K562 (cell line): Measurements from ENCODE around the gene RIIAD1. TPM values are rescaled to one million over a fixed set of nuclear protein-coding genes. Genes with fewer than 3 reads are reported as not detected.

ENCODE experiments used
- ATAC-seq: fragments of 200-7000 bp; cut with Tn5 transposase; 3 replicates; pipeline ENCODE4 v1.9.1; 2020; ENCODE audit warnings: moderate library complexity
- BruUV-seq: library from RNA; stranded (reverse); fragments of 400-500 nt; replicated peaks from 2 replicates; lab custom pipeline; 2021; lab: Mats Ljungman, UMichigan
- CTCF ChIA-PET: fragments of 300-600 bp; formaldehyde crosslinking; extraction: SDS; loops from one replicate; lab custom pipeline; 2021; ENCODE audit warnings: low intra/inter-chr PET ratio; lab: Yijun Ruan, JAX
- POLR2A ChIA-PET: fragments of 300-600, 350-650 bp; sonication (Branson Sonifier 250); formaldehyde crosslinking; extraction: SDS; loops from one replicate; lab custom pipeline; 2021; ENCODE audit warnings: antibody characterized with exemption, inconsistent platforms; lab: Yijun Ruan, JAX
- DNase-seq, 4 experiments: peaks; one replicate each; pipeline versions ENCODE4 v3.0.0 to v3.0.0-alpha.2; 2011 to 2018; ENCODE audit warnings: low spot score in 3 of 4, mixed read lengths in 3 of 4; ENCODE audit errors: extremely low read depth in 1 of 4
- FAIRE-seq: peaks from 2 replicates; lab custom pipeline; 2011; peaks lifted over from hg19 to GRCh38; lab: Jason Lieb, UNC
- H2AFZ ChIP-seq: 2 replicates; pipeline ENCODE4 v1.6.0; 2011; ENCODE audit warnings: low read depth, low read length, control low read depth, inconsistent platforms
- H3K27ac ChIP-seq: fragments of 200-600 bp; 3 replicates; pipeline ENCODE4 v1.8.0; 2011; ENCODE audit warnings: low read depth, mild to moderate bottlenecking, control low read depth, inconsistent platforms, low read length, moderate library complexity, mixed read lengths; ENCODE audit errors: extremely low read depth
- H3K27me3 ChIP-seq, 2 experiments: fragments of 300-600 bp in 1 of 2; 2 replicates in 1 of 2; 3 replicates in 1 of 2; pipeline versions ENCODE4 v1.6.0 to v1.8.0; 2011; ENCODE audit warnings: inconsistent platforms in 2 of 2, low read length in 2 of 2, mild to moderate bottlenecking in 1 of 2, mixed read lengths in 1 of 2, moderate library complexity in 1 of 2; ENCODE audit not compliant: control insufficient read depth in 2 of 2, insufficient read depth in 2 of 2
- H3K36me3 ChIP-seq: fragments of 300-600 bp; 3 replicates; pipeline ENCODE4 v1.8.0; 2011; ENCODE audit warnings: mild to moderate bottlenecking, low read length, inconsistent platforms; ENCODE audit not compliant: control insufficient read depth, insufficient read depth
- H3K4me1 ChIP-seq, 2 experiments: fragments of 200-600 bp in 1 of 2; replicated peaks in 1 of 2; 2 replicates in 1 of 2; 3 replicates in 1 of 2; pipeline versions ENCODE4 v1.5.1 to v1.8.0; 2011; ENCODE audit warnings: inconsistent platforms in 2 of 2, low read length in 2 of 2, mild to moderate bottlenecking in 1 of 2, mixed read lengths in 1 of 2, moderate library complexity in 1 of 2; ENCODE audit not compliant: control insufficient read depth in 2 of 2, insufficient read depth in 2 of 2
- H3K4me2 ChIP-seq: 2 replicates; pipeline ENCODE4 v1.6.1; 2011; ENCODE audit warnings: low read length, control low read depth, inconsistent platforms, mixed read lengths; ENCODE audit not compliant: insufficient read depth
- H3K4me3 ChIP-seq: fragments of 200-600 bp; sonication (generic), shearing (Covaris generic); 2 replicates; pipeline ENCODE4 v1.5.1; 2016; ENCODE audit warnings: control low read depth, inconsistent platforms
- H3K79me2 ChIP-seq: fragments of 200-600 bp; 3 replicates; pipeline ENCODE4 v1.8.0; 2011; ENCODE audit warnings: low read length, inconsistent platforms; ENCODE audit not compliant: control insufficient read depth, insufficient read depth
- H3K9ac ChIP-seq, 2 experiments: 2 replicates each; pipeline versions ENCODE4 v1.6.0 to v1.6.1; 2011; ENCODE audit warnings: low read depth in 2 of 2, low read length in 2 of 2, control low read depth in 1 of 2, inconsistent platforms in 1 of 2, mild to moderate bottlenecking in 1 of 2, mixed read lengths in 1 of 2; ENCODE audit not compliant: insufficient read depth in 1 of 2
- H3K9me1 ChIP-seq: one replicate; pipeline ENCODE4 v1.6.0; 2011; ENCODE audit warnings: inconsistent platforms, mild to moderate bottlenecking, low read length, moderate library complexity; ENCODE audit not compliant: control insufficient read depth, insufficient read depth
- H3K9me3 ChIP-seq: replicated peaks from 2 replicates; pipeline ENCODE4 v1.5.1; 2011; ENCODE audit warnings: low read depth, low read length, inconsistent platforms; ENCODE audit not compliant: control insufficient read depth, insufficient read depth
- H4K20me1 ChIP-seq: replicated peaks from 2 replicates; pipeline ENCODE4 v1.6.1; 2011; ENCODE audit warnings: low read length, inconsistent platforms, mixed read lengths; ENCODE audit not compliant: control insufficient read depth, insufficient read depth
- ATF6 ChIP-seq: sonication (generic); formaldehyde crosslinking; IDR thresholded peaks from 2 replicates; pipeline ENCODE4 v1.4.0; 2020; ENCODE audit warnings: mild to moderate bottlenecking, missing genetic modification reagents
- ATF7 ChIP-seq: fragments of 450-650 bp; IDR thresholded peaks from 2 replicates; pipeline ENCODE4 v1.7.1; 2014; ENCODE audit warnings: mild to moderate bottlenecking, moderate library complexity
- CGGBP1 ChIP-seq: fragments of 250-450 bp; sonication (Bioruptor Pico); IDR thresholded peaks from 2 replicates; pipeline ENCODE4 v1.9.0; 2021; ENCODE audit warnings: mild to moderate bottlenecking
- CREBBP ChIP-seq: IDR thresholded peaks from one replicate; pipeline ENCODE4 v1.6.1; 2012; ENCODE audit warnings: low read depth, mild to moderate bottlenecking, control low read depth, inconsistent platforms, low read length
- HSF4 ChIP-seq: fragments of 250-450 bp; sonication (Bioruptor Pico); IDR thresholded peaks from 2 replicates; pipeline ENCODE4 v2.1.2; 2022; ENCODE audit warnings: mild to moderate bottlenecking, moderate library complexity, borderline replicate concordance
- JUND ChIP-seq, 2 experiments: IDR thresholded peaks; 2 replicates in 1 of 2; 3 replicates in 1 of 2; pipeline ENCODE4 v1.6.1; 2011; ENCODE audit warnings: borderline replicate concordance in 2 of 2, low read depth in 2 of 2, low read length in 2 of 2, improper control_type of control experiment in 1 of 2, missing biosample characterization in 1 of 2, missing genetic modification characterization in 1 of 2, missing genetic modification reagents in 1 of 2
- NFYB ChIP-seq: IDR thresholded peaks from 2 replicates; pipeline ENCODE4 v1.6.1; 2011; ENCODE audit warnings: mild to moderate bottlenecking, moderate library complexity; ENCODE audit not compliant: insufficient read length; ENCODE audit errors: extremely low read depth
- POLR2G ChIP-seq: fragments of 200-400 bp; formaldehyde crosslinking; IDR thresholded peaks from 2 replicates; pipeline ENCODE4 v1.6.1; 2017; ENCODE audit warnings: low read depth, mild to moderate bottlenecking, antibody characterized with exemption, low read length, moderate library complexity
- PTTG1 ChIP-seq: fragments of 450-650 bp; IDR thresholded peaks from 2 replicates; pipeline ENCODE4 v1.6.1; 2016; ENCODE audit warnings: low read depth, mild to moderate bottlenecking, missing genetic modification characterization, missing compliant biosample characterization
- RAD21 ChIP-seq, 2 experiments: fragments of 250-450 bp in 1 of 2; fragments of 450-650 bp in 1 of 2; sonication (Bioruptor Pico) in 1 of 2; formaldehyde crosslinking in 1 of 2; IDR thresholded peaks in 1 of 2; conservative IDR thresholded peaks in 1 of 2; 2 replicates each; pipeline versions ENCODE4 v1.4.0 to v1.8.0; 2020 to 2022; ENCODE audit warnings: mild to moderate bottlenecking in 2 of 2, moderate library complexity in 1 of 2
- ZNF282 ChIP-seq: sonication (generic); formaldehyde crosslinking; IDR thresholded peaks from 2 replicates; pipeline ENCODE4 v1.8.1; 2023; ENCODE audit warnings: missing genetic modification reagents
- WGBS: fragments of 100-300 bp; shearing (Covaris generic); methylation state at CpG from one replicate; pipeline ENCODE4 v1.1.6; 2016; ENCODE audit warnings: low coverage, mixed read lengths; ENCODE audit not compliant: insufficient coverage; ENCODE audit errors: missing lambda C conversion rate; 5-methylcytosine and 5-hydroxymethylcytosine counted together
- in situ Hi-C: fragments of 300-500 bp; cut with MboI; formaldehyde crosslinking; loops from 4 replicates; pipeline ENCODE4 v1.15.0; 2018; ENCODE audit warnings: inconsistent platforms, mixed read lengths
- intact Hi-C: fragments of 100-400 bp; cut with micrococcal nuclease; formaldehyde crosslinking; loops from 2 replicates; pipeline ENCODE4 v1.14.2; 2022
- polyA plus RNA-seq, 8 experiments: library from polyadenylated mRNA; depleted of rRNA in 4 of 8; stranded (reverse) in 5 of 8; unstranded in 3 of 8; fragments of >200 nt; fragmentation: Nextera tagmentation in 2 of 8; fragmentation: Illumina TruSeq in 1 of 8; extraction: Ambion mirVana in 2 of 8; extraction: Trizol in 1 of 8; gene quantifications; 2 replicates each; pipeline versions ENCODE4 v1.2.1 to v1.2.3, GENCODE V29; 2011 to 2014; ENCODE audit warnings: inconsistent platforms in 1 of 8, missing spikeins in 1 of 8
- total RNA-seq, 7 experiments: library from RNA; depleted of rRNA in 6 of 7; stranded (reverse); fragments of >200 nt in 6 of 7; fragmentation: Illumina TruSeq in 2 of 7; extraction: Trizol in 2 of 7; gene quantifications; 2 replicates each; pipeline versions ENCODE4 v1.2.1 to v1.2.3, GENCODE V29; 2011 to 2021; ENCODE audit warnings: low replicate concordance in 1 of 7

The RIIAD1 gene
- total and polyA plus RNA-seq, 9 of the 15 experiments (the other 6 are each of a cell fraction or from before 2014, with no cell fraction given), result not detected

GRCh38 chr1:151716405-151716762 is 4.9 kb upstream of the RIIAD1 start:
- Histone ChIP-seq H3K9me1 (no peaks in the 10 kb centered on the region), H3K4me2 (no peak overlapping the region), H3K4me3 (no peak overlapping the region), H3K27me3 (peaks cover 6 to 51% of the 10 kb centered on the region in 2 experiments; a peak in 3 of 5 replicates), H3K9me3 (no peaks in the 10 kb centered on the region), H3K4me1 (peaks cover 13 to 18% of the 10 kb centered on the region in 2 experiments), H4K20me1 (peaks cover 23% of the 10 kb centered on the region), H3K27ac (no peak overlapping the region), H3K36me3 (no peaks in the 10 kb centered on the region), H3K79me2 (no peaks in the 10 kb centered on the region), H2AFZ (no peak overlapping the region), H3K9ac (no peak overlapping the region)
- intact Hi-C loops (no loop called here), in situ Hi-C loops (no loop called here)
- no peak for FAIRE-seq
- POLR2A ChIA-PET, result interaction anchor here (1.0 to 1.7 kb wide), 3 partner anchors 13 to 120 kb away, joined by 3 to 7 read pairs (median 3); partner anchors contain the start of gene MRPL9
- BruUV-seq, result no TSS peak
- ATAC-seq, result no peak
- DNase-seq, result no peak
- CTCF ChIA-PET, result interaction anchor here (0.5 kb wide), 1 partner anchor 20 kb away, joined by 3 read pairs; no protein-coding TSS in a partner anchor
- TF ChIP-seq PTTG1 (no peak), RAD21 (CRISPR knock-in tag; conservative IDR thresholded peaks at IDR 0.05 in 1 of 2, IDR thresholded peaks at IDR 0.05 in 1 of 2) (no peak), CGGBP1 (CRISPR knock-in tag) (no peak), CREBBP (no peak), JUND (IDR thresholded peaks at IDR 0.05; ENCODE audit: borderline replicate concordance, low read depth, low read length) (no peak), JUND (tag; IDR thresholded peaks at IDR 0.05; ENCODE audit: borderline replicate concordance, low read depth, low read length) (no peak), NFYB (no peak), ATF7 (no peak), ATF6 (no peak), POLR2G (no peak), HSF4 (no peak), ZNF282 (CRISPR knock-in tag) (no peak)
- WGBS, result 0% methylated on average over 2 of the region's 11 CpGs
